GM21381 (cell line): Measurements from ENCODE around the gene CDIP1.

Experiments
- ATAC-seq: cut with Tn5 transposase; IDR thresholded peaks from one replicate; pipeline ENCODE4 v1.9.1; 2021; ENCODE audit warnings: mild to moderate bottlenecking, moderate library complexity; ENCODE audit not compliant: unreplicated experiment

The CDIP1 gene

DNA sequence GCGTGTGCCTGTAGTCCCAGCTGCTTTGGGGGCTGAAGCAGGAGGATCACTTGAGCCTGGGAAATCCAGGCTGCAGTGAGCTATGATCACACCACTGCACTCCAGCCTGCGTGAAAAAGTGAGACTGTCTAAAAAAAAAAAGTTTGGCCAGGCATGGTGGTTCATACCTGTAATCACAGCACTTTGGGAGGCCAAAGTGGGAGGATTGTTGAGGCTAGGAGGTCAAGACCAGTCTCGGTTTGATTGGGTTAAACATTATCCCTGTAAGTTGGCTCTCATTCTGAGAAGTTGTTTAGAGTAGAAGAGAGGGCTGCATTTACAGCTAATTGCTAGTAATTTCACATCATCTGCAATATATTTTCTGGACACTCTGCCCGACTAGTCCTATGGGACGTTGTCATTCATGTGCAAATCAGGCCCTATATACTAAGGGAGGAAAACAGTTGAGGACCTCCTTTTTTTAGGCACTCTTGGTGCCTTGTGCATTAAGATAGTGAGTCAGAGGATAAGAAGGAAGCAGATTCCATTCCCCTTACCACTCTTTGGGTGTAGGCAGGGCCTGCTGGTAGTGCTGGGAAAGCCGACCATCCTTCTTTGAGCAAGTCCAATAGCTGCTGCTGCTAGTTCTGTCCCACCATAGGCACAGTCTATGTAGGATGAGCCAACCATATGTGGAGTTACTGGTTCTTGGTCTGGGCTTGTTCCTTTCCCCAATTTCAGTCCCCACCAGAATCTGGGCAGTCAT is 43.7 kb downstream of the CDIP1 start:
- ATAC-seq = no peak

DNA sequence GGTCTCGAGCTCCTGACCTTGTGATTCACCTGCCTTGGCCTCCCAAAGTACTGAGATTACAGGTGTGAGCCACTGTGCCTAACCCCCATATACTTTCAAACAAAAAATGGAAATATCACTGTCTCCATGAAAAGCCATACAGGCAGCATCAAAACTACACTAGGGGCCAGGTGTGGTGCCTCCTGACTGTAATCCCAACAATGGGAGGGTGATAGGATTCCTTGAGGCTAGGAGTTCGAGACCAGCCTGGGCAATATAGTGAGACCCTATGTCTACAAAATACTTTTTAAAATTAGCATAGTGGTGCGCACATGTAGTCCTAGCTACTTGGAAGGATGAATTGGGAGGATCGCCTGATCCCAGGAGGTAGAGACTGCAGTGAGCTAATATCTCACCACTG is 46.7 kb downstream of the CDIP1 start:
- ATAC-seq = no peak

DNA sequence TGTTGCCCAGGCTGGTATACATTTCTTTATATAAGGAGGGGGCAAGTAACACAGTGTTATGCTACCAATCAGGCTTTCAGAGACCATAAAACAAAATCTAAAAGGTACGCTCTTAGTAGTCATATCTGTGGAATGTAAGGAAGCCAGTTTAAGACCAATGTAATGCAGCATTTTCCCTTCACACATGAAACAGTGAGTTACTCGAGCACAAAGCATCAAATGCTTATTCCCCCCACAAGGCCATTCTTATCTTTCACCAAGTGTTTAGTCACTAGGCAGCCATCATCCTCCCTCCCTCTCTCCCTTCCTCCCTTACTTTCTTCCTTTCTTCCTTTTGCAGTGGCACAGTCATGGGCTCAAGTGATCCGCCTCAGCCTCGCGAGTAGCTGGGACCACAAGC is 49.5 kb downstream of the CDIP1 start:
- no peak for ATAC-seq

GRCh38 chr16:4488499-4488967 is 50.0 kb downstream of the CDIP1 start:
- no peak for ATAC-seq

DNA sequence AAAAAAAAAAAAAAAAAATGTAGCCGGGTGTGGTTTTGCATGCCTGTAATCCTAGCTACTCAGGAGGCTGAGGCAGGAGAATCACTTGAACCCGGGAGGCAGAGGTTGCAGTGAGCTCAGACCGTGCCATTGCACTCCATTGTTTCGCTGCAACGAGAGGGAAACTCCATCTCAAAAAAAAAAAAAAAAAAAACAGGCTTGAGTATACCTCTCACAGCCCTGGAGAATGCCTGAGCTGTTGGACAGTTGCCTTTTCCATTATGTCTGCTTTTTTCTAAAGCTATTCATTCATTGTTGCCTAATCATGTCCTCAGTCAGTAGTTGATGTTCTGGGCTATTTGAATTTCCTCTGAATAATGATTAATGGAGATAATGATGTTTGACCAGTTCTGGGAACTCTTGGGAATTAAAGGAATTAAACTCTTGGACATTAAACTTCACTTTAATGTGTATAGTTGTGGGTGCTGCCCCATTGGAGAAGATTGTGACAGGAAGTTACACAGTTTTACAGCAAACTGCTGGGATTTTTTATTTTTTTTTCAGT is 50.5 kb downstream of the CDIP1 start:
- no peak for ATAC-seq

GRCh38 chr16:4486126-4486893 is 52.3 kb downstream of the CDIP1 start:
- no peak for ATAC-seq

- ATAC-seq = no peak
These were observed 56.6 kb downstream of the CDIP1 start for GRCh38 chr16:4481963-4482362.

DNA sequence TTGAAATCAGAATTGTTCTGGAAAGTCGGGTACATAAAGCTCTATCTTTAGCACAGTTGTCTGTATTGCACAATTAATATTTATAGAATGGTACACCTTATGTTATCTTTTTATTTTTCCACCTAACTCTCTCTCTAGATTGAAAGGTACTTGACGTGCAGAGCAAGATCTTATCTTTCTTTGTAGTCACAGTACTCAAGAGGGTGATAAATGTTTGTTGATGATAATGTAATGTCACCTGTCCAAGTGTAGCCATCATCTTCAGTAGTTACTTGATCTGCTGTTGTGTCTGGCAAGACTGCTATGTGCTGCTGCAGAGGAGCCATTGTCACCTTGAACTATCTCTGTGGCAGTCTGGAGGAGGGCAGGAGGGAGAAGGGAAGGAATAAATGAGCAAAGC is 57.0 kb downstream of the CDIP1 start:
- ATAC-seq = no peak

GRCh38 chr16:4477966-4478365 is 60.6 kb downstream of the CDIP1 start:
- ATAC-seq = no peak

- ATAC-seq = peak; percentile 81
These were observed 62.4 kb downstream of the CDIP1 start, which contains the start of gene HMOX2 for GRCh38 chr16:4475880-4476788. HMOX2 (plus strand) TSS chr16:4476398; CDS start chr16:4505525, 29,127 bp downstream.

- peak; percentile 48 for ATAC-seq
These were observed 64.2 kb downstream of the CDIP1 start, which contains the start of gene NMRAL1 for GRCh38 chr16:4474192-4474961. NMRAL1 (minus strand) TSS chr16:4474625; CDS start chr16:4474132, 493 bp downstream.

DNA sequence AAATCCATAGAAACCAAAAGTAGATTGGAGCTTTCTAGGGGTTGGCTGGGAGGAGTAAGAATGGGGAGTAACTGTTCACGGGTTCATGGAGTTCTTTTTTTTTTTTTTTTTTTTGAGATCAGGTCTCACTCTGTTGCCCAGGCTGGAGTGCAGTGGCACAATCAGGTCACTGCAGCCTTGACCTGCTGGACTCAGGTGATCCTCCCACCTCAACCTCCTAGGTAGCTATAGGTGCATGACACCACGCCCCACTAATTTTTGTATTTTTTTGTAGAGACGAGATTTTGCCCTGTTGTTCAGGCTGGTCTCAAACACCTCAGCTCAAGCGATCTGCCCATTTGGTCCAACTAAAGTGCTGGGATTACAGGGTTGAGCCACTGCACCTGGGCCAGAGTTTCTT is 65.7 kb downstream of the CDIP1 start:
- ATAC-seq = no peak

DNA sequence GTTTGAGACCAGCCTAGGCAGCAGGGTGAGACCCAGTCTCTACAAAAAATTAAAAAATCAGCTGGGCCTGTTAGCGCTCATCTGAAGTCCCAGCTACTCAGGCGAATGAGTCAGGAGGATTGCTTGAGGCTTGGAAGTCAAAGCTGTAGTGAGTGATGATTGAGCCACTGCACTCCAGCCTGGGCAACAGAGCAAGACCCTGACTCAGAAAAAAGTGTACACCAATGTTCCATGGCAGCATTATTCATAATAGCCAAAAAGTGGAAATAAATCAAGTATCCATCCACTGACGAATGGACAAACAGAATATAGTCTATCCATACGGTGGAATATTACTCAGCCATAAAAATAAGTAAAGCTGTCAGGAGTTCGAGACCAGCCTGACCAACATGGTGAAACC is 66.7 kb downstream of the CDIP1 start:
- no peak for ATAC-seq

GRCh38 chr16:4468972-4469371 is 69.6 kb downstream of the CDIP1 start:
- no peak for ATAC-seq

- ATAC-seq = no peak
These were observed 70.7 kb downstream of the CDIP1 start for GRCh38 chr16:4467916-4468315.

DNA sequence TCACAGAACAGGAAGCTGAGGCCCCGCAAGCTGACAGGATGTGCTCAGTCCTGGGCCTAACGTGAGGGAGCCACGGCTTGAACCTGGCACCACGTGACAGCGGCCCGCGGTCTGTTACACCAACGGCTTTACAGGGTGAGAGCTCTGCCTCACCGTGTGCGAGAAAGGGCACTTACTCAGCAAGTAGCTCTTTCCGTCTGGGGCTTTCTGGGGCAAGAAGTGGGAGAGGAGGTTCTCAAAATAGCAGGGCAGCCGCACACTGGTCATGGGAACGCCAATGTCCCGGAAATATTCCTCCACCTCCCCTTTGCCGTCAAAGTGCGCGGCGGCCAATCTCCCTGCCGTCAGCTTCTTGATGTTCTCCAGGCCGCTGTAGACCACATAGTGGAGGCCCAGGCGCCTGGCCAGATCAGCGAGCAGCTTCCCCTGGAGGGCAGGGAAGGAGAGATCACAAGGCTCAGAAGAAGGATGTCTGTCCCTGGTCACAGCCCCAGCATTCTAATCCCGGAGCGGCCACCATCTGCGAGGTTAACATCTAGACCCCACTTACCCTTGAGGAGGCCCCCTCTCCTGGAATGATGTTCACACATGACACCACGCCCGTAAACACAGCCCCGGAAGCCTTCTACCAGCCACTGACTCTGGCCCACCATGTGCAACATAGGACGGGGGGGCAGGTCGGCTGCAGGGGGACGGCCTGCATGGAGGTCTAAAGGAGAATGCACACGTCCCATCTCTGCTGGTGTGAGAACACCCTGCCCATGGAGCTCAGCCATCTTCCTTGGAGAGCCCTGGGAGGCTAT is 72.4 kb downstream of the CDIP1 start:
- no peak for ATAC-seq

- no peak for ATAC-seq
These were observed 74.9 kb downstream of the CDIP1 start for GRCh38 chr16:4463522-4464163.

DNA sequence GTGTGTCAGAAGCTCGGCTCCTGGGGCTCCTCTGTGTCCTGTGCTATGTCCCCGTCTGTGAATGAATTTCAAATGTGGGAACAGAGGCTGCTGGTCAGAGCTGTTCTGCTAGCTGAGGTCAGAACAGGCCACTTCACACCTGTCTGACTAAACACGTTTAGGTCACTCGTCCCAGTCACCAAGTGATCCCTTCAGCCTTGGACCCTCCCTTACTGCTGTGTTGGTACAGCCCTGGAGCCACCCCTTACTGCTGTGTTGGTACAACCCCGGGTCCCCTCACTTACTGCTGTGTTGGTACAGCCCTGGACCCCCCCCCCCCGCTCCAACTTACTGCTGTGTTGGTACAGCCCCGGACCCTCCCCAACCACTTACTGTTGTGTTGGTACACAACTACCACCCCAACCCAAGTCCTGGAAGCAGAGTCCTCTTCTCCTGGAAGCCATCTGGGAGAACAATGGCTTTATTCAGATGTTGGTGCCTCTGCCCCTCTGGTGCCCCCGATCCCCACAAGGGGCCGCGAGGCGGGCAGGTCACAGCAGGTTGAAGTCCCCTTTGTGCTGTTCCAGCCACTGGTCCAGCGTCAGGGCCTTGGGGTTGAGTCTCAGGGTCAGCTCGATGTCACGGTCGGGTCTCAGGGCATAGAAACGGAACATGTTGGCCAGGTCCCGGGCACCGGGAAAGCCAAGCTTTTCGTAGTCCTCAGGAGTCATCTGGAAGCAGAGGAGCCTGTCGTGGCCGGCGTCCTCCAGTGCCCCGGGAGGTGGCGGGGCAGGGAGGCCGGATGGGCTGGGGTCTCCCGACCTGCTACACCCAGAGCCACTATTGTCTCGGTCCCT is 77.1 kb downstream of the CDIP1 start:
- no peak for ATAC-seq
